K562 (cell line): ENCODE results near the gene MXD3. TPM values are rescaled to one million over a fixed set of nuclear protein-coding genes. Genes with fewer than 3 reads are reported as not detected.

Source experiments
- BHLHE40 ChIP-seq: IDR thresholded peaks from 2 replicates; pipeline ENCODE4 v1.6.1; 2011; ENCODE audit warnings: low read length, improper control_type of control experiment
- CBFA2T2 ChIP-seq: fragments of 450-650 bp; conservative IDR thresholded peaks from 2 replicates; pipeline ENCODE4 v1.6.1; 2017; ENCODE audit warnings: mild to moderate bottlenecking
- CCNT2 ChIP-seq: IDR thresholded peaks from 2 replicates; pipeline ENCODE4 v1.6.1; 2011; ENCODE audit warnings: borderline replicate concordance, low read depth, mild to moderate bottlenecking, moderate library complexity, mixed read lengths, low read length; ENCODE audit not compliant: insufficient read length; ENCODE audit errors: extremely low read depth
- CHD1 ChIP-seq: fragments of 200-600 bp; sonication (generic); IDR thresholded peaks from one replicate; pipeline ENCODE4 v1.6.1; 2012; ENCODE audit warnings: mild to moderate bottlenecking, moderate library complexity, low read length, inconsistent platforms
- COPS2 ChIP-seq: fragments of 450-650 bp; conservative IDR thresholded peaks from 2 replicates; pipeline ENCODE4 v1.6.1; 2016; ENCODE audit warnings: mild to moderate bottlenecking, moderate library complexity
- ELF4 ChIP-seq: fragments of 450-650 bp; formaldehyde crosslinking; IDR thresholded peaks from 2 replicates; pipeline ENCODE4 v1.4.0; 2022; ENCODE audit warnings: missing genetic modification characterization
- EP300 ChIP-seq: IDR thresholded peaks from 2 replicates; pipeline ENCODE4 v1.6.1; 2012; ENCODE audit warnings: low read length, improper control_type of control experiment
- FOXJ2 ChIP-seq: fragments of 200-800 bp; sonication (Bioruptor generic); IDR thresholded peaks from 2 replicates; pipeline ENCODE4 v1.6.1; 2016; ENCODE audit warnings: missing genetic modification characterization, missing compliant biosample characterization
- FUS ChIP-seq: fragments of 200-400 bp; formaldehyde crosslinking; optimal IDR thresholded peaks from 2 replicates; pipeline ENCODE3; 2017; ENCODE audit warnings: low read depth, low read length
- NONO ChIP-seq, 2 experiments: fragments of 200-400 bp in 1 of 2; fragments of 450-650 bp in 1 of 2; formaldehyde crosslinking in 1 of 2; IDR thresholded peaks; 2 replicates each; pipeline ENCODE4 v1.6.1; 2017; ENCODE audit warnings: low read depth in 2 of 2, mild to moderate bottlenecking in 2 of 2, moderate library complexity in 2 of 2, low read length in 1 of 2
- NR1H2 ChIP-seq: sonication (generic); formaldehyde crosslinking; IDR thresholded peaks from 2 replicates; pipeline ENCODE4 v1.4.0; 2020; ENCODE audit warnings: mild to moderate bottlenecking, missing genetic modification reagents
- PCBP1 ChIP-seq: fragments of 200-400 bp; formaldehyde crosslinking; IDR thresholded peaks from 2 replicates; pipeline ENCODE4 v1.6.1; 2018; ENCODE audit warnings: mild to moderate bottlenecking, low read depth, low read length; ENCODE audit not compliant: poor library complexity, severe bottlenecking
- RBFOX2 ChIP-seq: fragments of 200-400 bp; formaldehyde crosslinking; IDR thresholded peaks from 2 replicates; pipeline ENCODE4 v1.6.1; 2017; ENCODE audit warnings: low read depth, mild to moderate bottlenecking, low read length, moderate library complexity
- RBM22 ChIP-seq: fragments of 200-400 bp; formaldehyde crosslinking; IDR thresholded peaks from 2 replicates; pipeline ENCODE4 v1.6.1; 2018; ENCODE audit warnings: low read length, low read depth; ENCODE audit not compliant: poor library complexity, severe bottlenecking
- U2AF1 ChIP-seq: fragments of 200-400 bp; formaldehyde crosslinking; optimal IDR thresholded peaks from 2 replicates; pipeline ENCODE3; 2017; ENCODE audit warnings: mild to moderate bottlenecking, low read depth, low read length, moderate library complexity
- ZBTB7A ChIP-seq: IDR thresholded peaks from 2 replicates; pipeline ENCODE4 v1.6.1; 2011; ENCODE audit warnings: low read depth, mild to moderate bottlenecking, low read length, moderate library complexity, borderline replicate concordance; ENCODE audit not compliant: control insufficient read depth
- ZBTB8A ChIP-seq: fragments of 450-650 bp; IDR thresholded peaks from 2 replicates; pipeline ENCODE4 v1.6.1; 2018; ENCODE audit warnings: mild to moderate bottlenecking, moderate library complexity; ENCODE audit not compliant: partially characterized antibody
- ZNF12 ChIP-seq: sonication (generic); formaldehyde crosslinking; IDR thresholded peaks from 2 replicates; pipeline ENCODE4 v1.4.0; 2020; ENCODE audit warnings: mild to moderate bottlenecking, missing genetic modification reagents
- ZNF668 ChIP-seq: fragments of 250-450 bp; sonication (Bioruptor Pico); IDR thresholded peaks from 2 replicates; pipeline ENCODE4 v1.8.0; 2022; ENCODE audit warnings: mild to moderate bottlenecking, inconsistent platforms
- polyA plus RNA-seq, 8 experiments: library from polyadenylated mRNA; depleted of rRNA in 4 of 8; stranded (reverse) in 5 of 8; unstranded in 3 of 8; fragments of >200 nt; fragmentation: Nextera tagmentation in 2 of 8; fragmentation: Illumina TruSeq in 1 of 8; extraction: Ambion mirVana in 2 of 8; extraction: Trizol in 1 of 8; gene quantifications; 2 replicates each; pipeline versions ENCODE4 v1.2.1 to v1.2.3, GENCODE V29; 2011 to 2014; ENCODE audit warnings: inconsistent platforms in 1 of 8, missing spikeins in 1 of 8
- total RNA-seq, 7 experiments: library from RNA; depleted of rRNA in 6 of 7; stranded (reverse); fragments of >200 nt in 6 of 7; fragmentation: Illumina TruSeq in 2 of 7; extraction: Trizol in 2 of 7; gene quantifications; 2 replicates each; pipeline versions ENCODE4 v1.2.1 to v1.2.3, GENCODE V29; 2011 to 2021; ENCODE audit warnings: low replicate concordance in 1 of 7
- TF ChIP-seq, protein P1 (sequence below): IDR thresholded peaks from 2 replicates; pipeline ENCODE4 v1.6.1; 2011; ENCODE audit warnings: borderline replicate concordance, low read depth, mild to moderate bottlenecking, moderate library complexity, low read length; ENCODE audit not compliant: insufficient read depth, poor library complexity, severe bottlenecking
- TF ChIP-seq, protein P2 (sequence below): sonication (generic); formaldehyde crosslinking; IDR thresholded peaks from 2 replicates; pipeline ENCODE4 v1.8.0; 2022; ENCODE audit warnings: mild to moderate bottlenecking, low read depth, missing genetic modification reagents

The MXD3 gene
- total and polyA plus RNA-seq, 9 of the 15 experiments (the other 6 are each of a cell fraction or from before 2014, with no cell fraction given) = 0.28 to 24.8 (median 4.5) TPM

DNA sequence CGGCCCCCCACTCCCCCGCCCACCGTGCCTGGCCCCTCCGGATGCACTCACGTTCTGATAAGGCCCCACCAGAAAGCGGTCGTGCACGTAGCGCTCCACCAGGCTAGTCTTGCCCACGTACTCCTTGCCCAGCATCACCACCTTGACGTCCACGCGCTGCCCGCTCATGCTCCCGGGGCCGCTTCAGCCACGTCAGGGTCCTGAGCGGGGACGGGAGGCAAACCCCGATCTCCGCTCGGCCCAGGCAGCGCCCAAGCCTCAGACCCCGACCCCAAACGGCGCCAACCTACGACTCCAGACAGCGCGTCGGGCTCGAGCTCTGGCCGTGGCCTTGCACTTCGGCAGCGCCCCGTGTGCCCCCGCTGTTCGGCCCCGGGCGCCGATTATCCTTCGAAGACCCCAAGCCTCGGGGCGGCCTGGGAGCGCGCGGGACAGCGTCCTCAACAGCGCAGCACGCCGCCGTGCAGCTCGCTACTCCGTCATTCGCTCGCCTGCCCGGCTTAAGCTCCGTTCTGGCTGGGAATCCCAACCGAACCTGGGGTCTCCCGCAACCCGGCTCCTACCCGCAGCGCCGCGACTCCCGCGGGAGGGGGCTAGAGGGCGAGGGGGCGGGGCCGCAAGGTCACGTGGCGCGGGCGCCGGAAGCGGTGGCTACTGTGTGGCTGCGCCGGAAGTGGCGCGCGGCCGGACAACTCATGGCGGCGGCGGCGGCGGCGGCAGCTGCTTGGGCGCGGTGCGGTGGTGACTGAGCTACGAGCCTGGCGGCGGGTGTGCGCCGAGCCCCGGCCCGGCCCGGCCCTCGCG is 8.4 kb downstream of the MXD3 start, which contains the start of the genes PRELID1 and RAB24 (continued):
- TF ChIP-seq, protein P1, sequence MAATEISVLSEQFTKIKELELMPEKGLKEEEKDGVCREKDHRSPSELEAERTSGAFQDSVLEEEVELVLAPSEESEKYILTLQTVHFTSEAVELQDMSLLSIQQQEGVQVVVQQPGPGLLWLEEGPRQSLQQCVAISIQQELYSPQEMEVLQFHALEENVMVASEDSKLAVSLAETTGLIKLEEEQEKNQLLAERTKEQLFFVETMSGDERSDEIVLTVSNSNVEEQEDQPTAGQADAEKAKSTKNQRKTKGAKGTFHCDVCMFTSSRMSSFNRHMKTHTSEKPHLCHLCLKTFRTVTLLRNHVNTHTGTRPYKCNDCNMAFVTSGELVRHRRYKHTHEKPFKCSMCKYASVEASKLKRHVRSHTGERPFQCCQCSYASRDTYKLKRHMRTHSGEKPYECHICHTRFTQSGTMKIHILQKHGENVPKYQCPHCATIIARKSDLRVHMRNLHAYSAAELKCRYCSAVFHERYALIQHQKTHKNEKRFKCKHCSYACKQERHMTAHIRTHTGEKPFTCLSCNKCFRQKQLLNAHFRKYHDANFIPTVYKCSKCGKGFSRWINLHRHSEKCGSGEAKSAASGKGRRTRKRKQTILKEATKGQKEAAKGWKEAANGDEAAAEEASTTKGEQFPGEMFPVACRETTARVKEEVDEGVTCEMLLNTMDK = peak; percentile 92
- TF ChIP-seq CBFA2T2 = peak; percentile 62
- peak; percentile 92 for TF ChIP-seq ZBTB7A
- TF ChIP-seq EP300 = no peak
- TF ChIP-seq CCNT2 = peak; percentile 28
- 0 out of 2 replicates have a peak, but pooled peaks have one; percentile 23 for TF ChIP-seq ELF4
- TF ChIP-seq RBFOX2 = peak; percentile 97
- TF ChIP-seq, protein P2, sequence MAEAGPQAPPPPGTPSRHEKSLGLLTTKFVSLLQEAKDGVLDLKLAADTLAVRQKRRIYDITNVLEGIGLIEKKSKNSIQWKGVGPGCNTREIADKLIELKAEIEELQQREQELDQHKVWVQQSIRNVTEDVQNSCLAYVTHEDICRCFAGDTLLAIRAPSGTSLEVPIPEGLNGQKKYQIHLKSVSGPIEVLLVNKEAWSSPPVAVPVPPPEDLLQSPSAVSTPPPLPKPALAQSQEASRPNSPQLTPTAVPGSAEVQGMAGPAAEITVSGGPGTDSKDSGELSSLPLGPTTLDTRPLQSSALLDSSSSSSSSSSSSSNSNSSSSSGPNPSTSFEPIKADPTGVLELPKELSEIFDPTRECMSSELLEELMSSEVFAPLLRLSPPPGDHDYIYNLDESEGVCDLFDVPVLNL (CRISPR knock-in tag) = no peak
- no peak for TF ChIP-seq COPS2
- TF ChIP-seq FOXJ2 (tag) = no peak
- TF ChIP-seq ZBTB8A = no peak
- TF ChIP-seq ZNF12 (CRISPR knock-in tag) = peak; percentile 65; the same call in 1 of the 2 replicates
- peak; percentile 61 for TF ChIP-seq BHLHE40
- peak; percentile 50 for TF ChIP-seq U2AF1
- TF ChIP-seq RBM22 = peak; percentile 69
- TF ChIP-seq NR1H2 = peak; percentile 89; the same call in 1 of the 2 replicates
- peak; percentile 67 for TF ChIP-seq PCBP1
- TF ChIP-seq NONO (IDR thresholded peaks at IDR 0.05; ENCODE audit: low read depth in 2 of 2, low read length in 1 of 2) = peak in 1 of 2 experiments; percentile 77; a peak in 1 of 4 replicates
- no peak for TF ChIP-seq ZNF668 (CRISPR knock-in tag)
- peak; percentile 69 for TF ChIP-seq FUS
- TF ChIP-seq CHD1 = peak; percentile 37
